ENCODE measurements around the gene MISP. TPM values are rescaled to one million over a fixed set of nuclear protein-coding genes. Genes with fewer than 3 reads are reported as not detected.

The MISP gene
- total RNA-seq, 1 donor from 2014 or later: not detected

- peak; percentile 100 for DNase-seq (ENCODE audit: low read depth in 2 of 2)
Measured at GRCh38 chr19:796692-797527, 46.0 kb downstream of the MISP start, which contains the start of gene PTBP1. TSS of gene PTBP1 (plus strand) at chr19:797452. CDS start at chr19:797498, 46 bp downstream.

GRCh38 chr19:797528-798414 lies 46.9 kb downstream of the MISP start:
- DNase-seq (ENCODE audit: low read depth in 2 of 2): peak; percentile 69 to 91

DNA sequence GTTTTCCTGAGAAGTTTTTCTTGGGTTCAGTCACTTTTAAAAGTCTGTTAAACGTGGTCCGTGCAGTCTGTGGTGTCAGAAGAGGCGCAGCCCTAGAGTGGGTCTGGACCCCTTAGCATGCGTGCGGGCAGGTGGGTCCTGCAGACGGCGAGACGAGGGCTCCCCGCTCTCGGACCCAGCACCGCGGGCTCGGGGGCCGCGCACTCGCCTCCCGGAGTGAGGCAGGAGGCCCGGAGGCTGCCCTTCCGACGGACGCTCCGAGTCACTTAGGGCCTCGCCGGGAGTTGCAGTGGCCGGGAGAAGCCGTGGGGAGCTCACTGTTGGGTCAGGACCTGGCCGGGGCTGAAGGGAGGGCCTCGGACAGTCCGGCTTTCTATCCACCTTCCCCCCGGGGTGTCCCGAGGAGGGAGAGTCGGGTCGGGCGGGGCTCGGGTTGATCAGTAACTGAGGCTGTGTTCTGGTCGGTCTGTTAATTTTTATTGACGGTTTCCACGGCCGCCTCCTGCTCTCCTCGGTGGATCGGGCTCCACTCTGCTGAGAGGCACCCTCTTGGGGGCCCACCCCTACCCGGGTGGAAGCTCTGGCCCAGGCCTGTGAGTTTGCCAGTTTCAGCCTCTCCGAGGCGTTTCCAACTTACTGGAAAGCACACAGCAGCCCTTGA lies 47.6 kb downstream of the MISP start:
- DNase-seq (ENCODE audit: low read depth in 2 of 2): no peak

GRCh38 chr19:799076-799881 lies 48.4 kb downstream of the MISP start:
- peak in 1 of 2 donors; percentile 49 for DNase-seq (ENCODE audit: low read depth in 2 of 2)

DNA sequence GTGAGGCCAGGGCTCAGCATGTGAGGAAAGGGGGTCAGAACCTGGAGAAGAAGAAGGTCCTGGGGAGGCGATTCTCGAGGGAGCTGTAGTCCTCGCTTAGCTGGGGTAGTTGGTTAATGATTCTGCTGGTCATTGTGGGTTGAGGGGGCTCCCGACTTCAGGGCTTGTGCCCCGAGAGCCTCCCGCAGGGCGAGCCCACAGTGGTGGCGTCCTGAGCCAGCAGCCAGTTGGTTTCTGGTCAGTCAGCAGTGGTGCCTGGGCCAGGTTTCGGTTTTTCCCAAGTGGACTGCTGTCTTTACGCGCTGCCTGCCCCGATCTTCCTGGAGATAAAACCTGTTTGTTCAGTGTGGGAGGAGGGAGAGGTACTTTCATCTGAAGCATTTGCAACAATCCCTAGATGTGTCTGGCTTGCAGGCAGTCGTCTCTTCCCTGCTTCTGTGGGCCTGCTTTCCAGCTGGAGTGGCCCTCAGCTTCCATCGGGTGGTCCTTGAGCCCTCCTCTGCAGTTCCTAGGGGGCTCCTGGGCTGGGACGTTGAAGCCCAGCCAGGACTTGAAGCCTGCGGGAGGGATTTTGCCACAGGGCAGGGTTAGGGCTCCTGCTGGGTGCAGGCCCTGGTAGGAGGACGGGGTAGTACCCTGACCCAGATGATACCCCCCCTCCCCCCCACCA lies 49.6 kb downstream of the MISP start:
- peak in 1 of 2 donors; percentile 42 for DNase-seq (ENCODE audit: low read depth in 2 of 2)

GRCh38 chr19:801030-801860 lies 50.3 kb downstream of the MISP start:
- peak in 1 of 2 donors; percentile 44 for DNase-seq (ENCODE audit: low read depth in 2 of 2)

GRCh38 chr19:801861-802497 lies 51.1 kb downstream of the MISP start:
- DNase-seq (ENCODE audit: low read depth in 2 of 2): peak in 1 of 2 donors; percentile 58

- peak in 1 of 2 donors; percentile 40 for DNase-seq (ENCODE audit: low read depth in 2 of 2)
Measured at GRCh38 chr19:802498-803098, 51.7 kb downstream of the MISP start.

DNA sequence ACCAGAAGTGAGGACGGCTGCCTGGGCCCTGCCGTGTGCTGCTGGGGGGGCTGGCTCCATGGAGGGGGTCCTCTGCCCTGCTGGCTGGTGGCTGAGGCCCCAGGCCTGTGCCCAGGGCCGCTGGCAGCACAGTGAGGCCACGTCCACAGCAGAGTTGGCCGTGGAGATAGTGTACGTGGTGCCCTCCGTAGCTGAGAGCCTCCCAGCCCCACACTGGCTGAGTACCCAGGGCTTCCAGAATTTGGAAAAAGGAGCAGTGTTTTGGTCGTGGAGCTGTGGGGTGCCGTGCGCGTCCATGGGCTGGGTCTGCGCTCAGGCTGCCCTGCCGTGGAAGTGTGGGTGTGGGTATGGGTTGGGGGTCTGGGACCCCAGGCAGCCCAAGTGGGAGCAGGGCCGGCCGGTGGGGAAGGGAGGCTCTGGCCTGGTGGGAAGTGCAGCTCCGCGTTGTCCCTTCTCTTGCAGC lies 52.2 kb downstream of the MISP start:
- no peak for DNase-seq (ENCODE audit: low read depth in 2 of 2)

DNA sequence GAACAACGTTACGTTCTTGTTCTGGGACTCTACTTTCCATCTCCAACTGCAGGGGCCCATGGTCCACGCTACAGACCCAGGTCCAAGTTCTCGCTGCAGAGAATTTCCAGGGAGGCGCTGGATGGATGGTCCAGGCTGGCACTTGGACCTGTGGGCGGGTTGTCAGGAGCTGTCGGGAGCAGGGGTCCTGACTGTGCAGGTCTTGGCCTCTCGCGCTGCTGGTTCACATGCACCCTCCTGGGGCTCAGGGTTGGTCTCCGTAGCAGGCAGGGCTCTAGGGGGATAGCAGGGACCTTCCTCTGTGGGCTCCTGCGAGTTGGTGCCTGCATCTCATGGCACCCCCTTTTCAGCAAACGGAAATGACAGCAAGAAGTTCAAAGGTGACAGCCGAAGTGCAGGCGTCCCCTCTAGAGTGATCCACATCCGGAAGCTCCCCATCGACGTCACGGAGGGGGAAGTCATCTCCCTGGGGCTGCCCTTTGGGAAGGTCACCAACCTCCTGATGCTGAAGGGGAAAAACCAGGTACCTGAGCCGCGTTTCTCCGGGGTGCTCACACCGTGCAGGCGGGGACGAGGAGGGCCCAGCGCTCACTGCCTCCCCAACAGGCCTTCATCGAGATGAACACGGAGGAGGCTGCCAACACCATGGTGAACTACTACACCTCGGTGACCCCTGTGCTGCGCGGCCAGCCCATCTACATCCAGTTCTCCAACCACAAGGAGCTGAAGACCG lies 52.9 kb downstream of the MISP start:
- no peak for DNase-seq (ENCODE audit: low read depth in 2 of 2)

DNA sequence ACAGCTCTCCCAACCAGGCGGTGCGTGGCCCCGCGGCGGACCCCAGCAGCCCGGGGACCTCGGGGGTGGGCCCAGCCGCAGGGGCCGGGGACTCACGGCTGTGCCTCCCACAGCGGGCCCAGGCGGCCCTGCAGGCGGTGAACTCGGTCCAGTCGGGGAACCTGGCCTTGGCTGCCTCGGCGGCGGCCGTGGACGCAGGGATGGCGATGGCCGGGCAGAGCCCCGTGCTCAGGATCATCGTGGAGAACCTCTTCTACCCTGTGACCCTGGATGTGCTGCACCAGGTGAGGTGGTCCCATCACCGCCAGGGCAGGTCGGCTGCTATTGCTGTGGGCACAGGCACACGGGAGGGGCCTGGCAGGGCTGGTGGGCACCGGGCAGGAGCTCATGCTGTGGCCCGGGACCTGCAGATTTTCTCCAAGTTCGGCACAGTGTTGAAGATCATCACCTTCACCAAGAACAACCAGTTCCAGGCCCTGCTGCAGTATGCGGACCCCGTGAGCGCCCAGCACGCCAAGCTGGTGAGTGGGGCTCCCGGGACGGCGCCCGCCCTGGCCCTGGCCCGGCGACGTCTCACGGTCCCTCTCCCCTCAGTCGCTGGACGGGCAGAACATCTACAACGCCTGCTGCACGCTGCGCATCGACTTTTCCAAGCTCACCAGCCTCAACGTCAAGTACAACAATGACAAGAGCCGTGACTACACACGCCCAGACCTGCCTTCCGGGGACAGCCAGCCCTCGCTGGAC lies 53.7 kb downstream of the MISP start:
- DNase-seq (ENCODE audit: low read depth in 2 of 2): no peak

DNA sequence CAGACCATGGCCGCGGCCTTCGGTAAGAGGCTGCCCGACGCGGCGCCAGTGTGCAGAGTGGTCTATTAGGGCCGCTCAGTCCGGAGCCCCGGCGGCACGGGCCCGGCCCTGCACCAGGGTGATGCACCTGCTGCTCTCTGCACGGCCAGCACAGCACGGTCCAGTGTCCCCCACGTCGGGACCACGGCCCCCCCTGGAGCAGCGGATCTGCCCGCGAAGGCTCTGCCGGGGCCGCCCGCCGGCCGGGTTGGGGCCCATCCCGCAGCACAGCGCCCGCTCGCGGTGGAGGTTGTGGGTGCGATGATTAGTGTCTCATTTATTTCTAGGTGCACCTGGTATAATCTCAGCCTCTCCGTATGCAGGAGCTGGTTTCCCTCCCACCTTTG lies 54.2 kb downstream of the MISP start:
- no peak for DNase-seq (ENCODE audit: low read depth in 2 of 2)

GRCh38 chr19:805600-806550 lies 55.0 kb downstream of the MISP start:
- DNase-seq (ENCODE audit: low read depth in 2 of 2): no peak

DNA sequence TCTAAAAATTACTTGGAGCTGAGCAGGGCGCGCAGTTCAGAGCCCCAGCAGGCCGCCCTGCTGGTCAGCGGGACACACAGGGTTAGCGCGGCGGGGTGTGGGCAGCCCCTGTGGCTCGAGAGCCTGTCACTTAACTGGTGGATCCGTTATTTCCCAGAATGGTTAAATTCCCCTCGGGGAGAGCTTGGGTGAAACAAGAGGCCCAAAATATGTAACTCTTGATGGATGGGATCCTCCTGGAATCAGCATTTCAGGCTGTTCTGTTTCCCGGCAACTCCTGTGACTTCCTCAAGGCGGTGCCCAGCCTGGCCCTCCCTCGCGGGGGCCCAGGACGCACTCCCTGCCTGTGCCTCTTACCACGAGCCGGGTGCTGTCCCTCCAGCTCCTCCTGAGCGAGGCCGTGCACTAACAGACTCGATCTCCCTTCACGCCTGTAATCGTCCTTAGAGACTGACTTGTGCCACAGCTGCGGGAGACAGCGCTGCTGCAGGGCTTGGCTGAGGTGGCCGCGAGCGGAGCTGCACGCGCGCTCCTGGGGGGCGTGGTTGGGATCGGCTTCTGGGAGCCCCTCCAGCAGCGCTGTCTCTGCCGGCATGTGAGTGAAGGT lies 56.0 kb downstream of the MISP start:
- DNase-seq (ENCODE audit: low read depth in 2 of 2): no peak

- DNase-seq (ENCODE audit: low read depth in 2 of 2): no peak
Measured at GRCh38 chr19:807627-808422, 56.9 kb downstream of the MISP start.

Data from dermis microvascular lymphatic vessel endothelial cell (primary cell).